SK-N-MC (cell line): ENCODE measurements around the gene SIRT1.
"Not testable (repeated sequence)": the region's sequence is repeated elsewhere in the genome, so short reads cannot be mapped to it uniquely, and the experiment has no call there.

Experiments used
- DNase-seq: peaks from one replicate; pipeline ENCODE4 v3.0.0-alpha.2; 2011; ENCODE audit warnings: low read depth, low spot score
- H3K27ac ChIP-seq: fragments of 200-600 bp; sonication (generic); 2 replicates; pipeline ENCODE4 v1.5.1; 2016; ENCODE audit warnings: mixed run types
- H3K36me3 ChIP-seq: fragments of 200-600 bp; sonication (generic); 2 replicates; pipeline ENCODE4 v1.6.1; 2017; ENCODE audit warnings: antibody characterized with exemption, low read length, mixed read lengths; ENCODE audit not compliant: insufficient read depth
- H3K4me3 ChIP-seq: fragments of 200-600 bp; sonication (generic); 2 replicates; pipeline ENCODE4 v1.5.1; 2016
- H3K9ac ChIP-seq: fragments of 200-600 bp; sonication (generic); 2 replicates; pipeline ENCODE4 v1.8.0; 2017; ENCODE audit warnings: mixed run types, mixed read lengths; ENCODE audit not compliant: insufficient read length
- H3K9me3 ChIP-seq: fragments of 200-600 bp; sonication (generic); 2 replicates; pipeline ENCODE4 v1.6.1; 2017; ENCODE audit warnings: low read depth, mild to moderate bottlenecking, antibody characterized with exemption, low read length, moderate library complexity, mixed read lengths
- EZH2 ChIP-seq: fragments of 200-600 bp; sonication (generic); IDR thresholded peaks from one replicate; pipeline ENCODE4 v1.6.1; 2017; ENCODE audit warnings: antibody characterized with exemption
- FOXP2 ChIP-seq: optimal IDR thresholded peaks from 2 replicates; pipeline ENCODE3; 2011; ENCODE audit warnings: mild to moderate bottlenecking, moderate library complexity; ENCODE audit not compliant: insufficient read depth; ENCODE audit errors: extremely low read length, control extremely low read depth
- POLR2AphosphoS5 ChIP-seq: IDR thresholded peaks from 2 replicates; pipeline ENCODE4 v1.6.1; 2012; ENCODE audit warnings: mild to moderate bottlenecking, low read depth, low read length, borderline replicate concordance

The SIRT1 gene

DNA sequence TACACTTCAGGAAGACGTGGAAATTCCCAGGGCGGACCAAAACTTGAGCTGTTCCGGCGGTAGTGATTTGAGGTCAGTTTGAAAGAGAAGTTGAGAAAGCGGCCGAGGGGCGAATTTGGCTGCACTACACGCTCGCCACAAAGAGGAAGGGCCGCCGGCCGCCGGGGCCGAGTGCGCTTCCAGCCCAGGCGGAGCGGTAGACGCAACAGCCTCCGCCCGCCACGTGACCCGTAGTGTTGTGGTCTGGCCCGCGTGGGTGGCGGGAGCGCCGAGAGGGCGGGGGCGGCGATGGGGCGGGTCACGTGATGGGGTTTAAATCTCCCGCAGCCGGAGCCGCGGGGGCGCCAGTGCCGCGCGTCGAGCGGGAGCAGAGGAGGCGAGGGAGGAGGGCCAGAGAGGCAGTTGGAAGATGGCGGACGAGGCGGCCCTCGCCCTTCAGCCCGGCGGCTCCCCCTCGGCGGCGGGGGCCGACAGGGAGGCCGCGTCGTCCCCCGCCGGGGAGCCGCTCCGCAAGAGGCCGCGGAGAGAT lies at the start of gene SIRT1:
TSS of gene SIRT1 (plus strand) at position 344 of the 529 bp plus-strand sequence. CDS start at position 410, 66 bp downstream.
- Histone ChIP-seq H3K9ac (peak within 1 kb of the TSS; percentile 77), H3K36me3 (peaks cover 25% of the 10 kb centered on the region), H3K9me3 (no peaks in the 10 kb centered on the region), H3K4me3 (peak within 1 kb of the TSS; percentile 85), H3K27ac (peak within 1 kb of the TSS; percentile 31; the same call in 1 of the 2 replicates)
- DNase-seq: no peak
- TF ChIP-seq EZH2: no peak
- TF ChIP-seq POLR2AphosphoS5: peak; percentile 85

DNA sequence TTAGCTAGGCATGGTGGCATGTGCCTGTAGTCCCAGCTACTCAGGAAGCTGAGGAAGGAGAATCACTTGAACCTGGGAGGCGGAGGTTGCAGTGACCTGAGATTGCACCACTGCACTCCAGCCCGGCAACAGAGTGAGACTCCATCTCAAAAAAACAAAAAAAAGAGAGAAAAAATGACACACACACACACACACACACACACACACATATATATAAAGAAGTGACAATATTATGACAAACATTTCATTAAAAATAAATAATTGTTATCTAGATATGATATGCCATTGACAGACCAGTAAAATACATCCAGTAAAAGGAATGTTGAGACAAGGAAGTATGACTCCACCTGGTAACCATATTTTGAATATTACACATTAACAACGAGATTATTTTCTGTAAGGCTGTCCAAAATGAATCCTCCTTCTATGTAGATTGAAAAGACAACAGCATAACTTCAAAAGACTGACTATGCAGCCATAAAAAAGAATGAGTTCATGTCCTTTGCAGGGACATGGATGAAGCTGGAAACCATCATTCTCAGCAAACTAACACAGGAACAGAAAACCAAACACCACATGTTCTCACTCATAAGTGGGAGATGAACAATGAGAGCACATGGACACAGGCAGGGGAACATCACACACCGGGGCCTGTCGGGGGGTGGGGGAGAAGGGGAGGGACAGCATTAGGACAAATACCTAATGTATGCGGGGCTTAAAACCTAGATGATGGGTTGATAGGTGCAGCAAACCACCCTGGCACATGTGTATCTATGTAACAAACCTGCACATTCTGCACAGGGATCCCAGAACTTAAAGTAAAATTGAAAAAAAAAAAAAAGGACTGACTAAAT lies 48.7 kb upstream of the SIRT1 start:
- Histone ChIP-seq H3K4me3 (peak overlapping the region; percentile 74), H3K9ac (peak overlapping the region; percentile 74), H3K27ac (0 out of 2 replicates have a peak overlapping the region, but pooled peaks have one; percentile 3)
- H3K36me3 ChIP-seq, DNase-seq, H3K9me3 ChIP-seq: not testable (repeated sequence)

DNA sequence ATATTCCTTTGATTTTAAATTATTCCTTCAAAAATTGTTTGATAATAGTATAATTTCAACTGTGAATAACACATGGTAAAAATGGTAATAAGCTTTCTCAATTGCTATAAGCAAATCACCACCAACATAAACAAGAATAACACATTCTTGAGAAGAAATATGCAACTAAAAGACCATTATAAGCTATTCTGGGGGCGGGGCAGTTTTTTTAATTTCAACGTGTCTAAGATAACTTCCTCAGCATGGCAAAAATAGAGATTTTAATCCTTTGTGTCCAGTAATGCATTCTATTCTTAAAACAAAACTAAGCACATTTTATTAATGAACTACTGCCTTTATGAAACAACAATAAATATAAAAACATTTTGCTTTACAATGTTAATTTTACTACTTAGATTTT lies 48.0 kb upstream of the SIRT1 start:
- Histone ChIP-seq H3K9me3 (no peaks in the 10 kb centered on the region), H3K36me3 (no peaks in the 10 kb centered on the region), H3K27ac (0 out of 2 replicates have a peak overlapping the region, but pooled peaks have one; percentile 3), H3K4me3 (peak overlapping the region; percentile 74), H3K9ac (peak overlapping the region; percentile 74)
- TF ChIP-seq EZH2 (no peak), POLR2AphosphoS5 (no peak), FOXP2 (no peak)
- no peak for DNase-seq

DNA sequence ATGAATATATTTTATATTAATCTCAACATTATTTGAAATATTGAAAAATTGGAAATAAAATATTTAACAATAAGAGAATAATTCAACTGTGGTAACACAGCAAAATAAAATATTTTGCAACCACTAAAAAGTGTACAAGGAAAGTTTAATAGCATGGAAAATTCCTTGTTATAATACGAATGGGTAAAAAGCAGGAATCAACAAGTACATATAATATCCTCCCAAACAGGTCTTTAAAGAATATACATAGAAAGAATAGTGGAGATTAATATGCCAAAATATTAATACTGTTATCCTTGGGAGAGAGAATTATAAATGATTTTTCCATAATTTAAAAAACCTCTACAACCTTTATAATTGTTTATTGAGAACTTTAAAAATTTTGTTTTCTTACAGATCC lies 47.5 kb upstream of the SIRT1 start:
- Histone ChIP-seq H3K9me3 (no peaks in the 10 kb centered on the region), H3K36me3 (no peaks in the 10 kb centered on the region), H3K4me3 (peak overlapping the region; percentile 85), H3K27ac (0 out of 2 replicates have a peak overlapping the region, but pooled peaks have one; percentile 46), H3K9ac (peak overlapping the region; percentile 74)
- DNase-seq: no peak
- TF ChIP-seq POLR2AphosphoS5 (no peak), FOXP2 (no peak), EZH2 (no peak)

DNA sequence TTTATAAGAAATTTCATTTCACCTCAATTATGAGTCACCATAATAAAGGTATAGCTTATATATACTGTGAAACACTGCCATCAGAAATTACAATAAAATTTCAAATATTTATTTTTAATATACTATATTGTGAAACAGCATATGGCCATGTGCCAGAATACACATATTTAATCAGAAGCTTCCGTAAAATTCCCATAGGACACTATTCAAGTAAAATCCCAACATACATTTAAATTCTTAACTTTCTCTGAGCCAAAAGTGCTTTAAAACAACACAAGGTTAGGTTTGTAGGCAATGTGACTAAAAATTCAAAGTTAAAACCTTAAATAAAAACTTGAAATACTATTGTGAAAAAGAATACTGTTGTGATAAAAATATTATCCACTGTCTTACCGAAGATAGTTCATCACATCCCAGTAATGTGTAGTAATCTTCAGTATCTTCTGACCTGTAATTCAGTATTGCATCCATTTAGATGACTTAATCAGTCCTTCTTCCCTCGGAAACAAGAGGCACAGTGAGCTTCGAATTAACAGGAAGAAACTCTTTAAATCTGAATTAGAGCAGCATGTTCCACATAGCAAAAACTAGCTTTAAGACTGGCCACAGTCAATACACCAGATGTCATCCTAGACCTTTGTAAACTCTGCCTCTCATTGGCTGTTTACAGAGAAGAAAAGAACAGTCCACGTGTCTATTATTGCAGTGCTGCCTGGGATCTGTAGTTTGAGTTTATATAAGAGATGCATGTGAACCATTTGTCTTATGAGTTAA lies 46.7 kb upstream of the SIRT1 start, which contains the start of gene DNAJC12:
TSS of gene DNAJC12 (minus strand) at position 648 of the 774 bp plus-strand sequence. CDS start at position 471, 177 bp downstream.
- Histone ChIP-seq H3K36me3 (no peaks in the 10 kb centered on the region), H3K9me3 (no peaks in the 10 kb centered on the region), H3K27ac (peak within 1 kb of the TSS; percentile 74; the same call in 1 of the 2 replicates), H3K4me3 (peak within 1 kb of the TSS; percentile 85), H3K9ac (peak within 1 kb of the TSS; percentile 74)
- peak; percentile 55 for DNase-seq
- TF ChIP-seq POLR2AphosphoS5: 0 out of 2 replicates have a peak, but pooled peaks have one; percentile 27
- no peak for TF ChIP-seq FOXP2

DNA sequence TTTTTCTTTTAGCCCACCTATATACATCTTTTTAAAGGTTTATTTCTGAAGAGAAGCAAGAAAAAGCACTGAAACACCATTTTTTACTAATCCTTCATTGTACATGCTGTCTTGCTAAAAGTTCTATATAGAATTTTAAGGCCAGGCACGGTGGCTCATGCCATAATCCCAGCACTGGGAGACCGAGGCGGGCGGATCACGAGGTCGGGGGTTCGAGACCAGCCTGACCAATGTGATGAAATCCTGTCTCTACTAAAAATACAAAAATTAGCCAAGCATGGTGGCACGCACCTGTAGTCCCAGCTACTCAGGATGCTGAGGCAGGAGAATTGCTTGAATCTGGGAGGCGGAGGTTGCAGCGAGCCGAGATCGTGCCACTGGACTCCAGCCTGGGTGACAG lies 44.9 kb upstream of the SIRT1 start:
- not testable (repeated sequence) for H3K4me3 ChIP-seq, H3K36me3 ChIP-seq, H3K9me3 ChIP-seq, DNase-seq, H3K9ac ChIP-seq, H3K27ac ChIP-seq

DNA sequence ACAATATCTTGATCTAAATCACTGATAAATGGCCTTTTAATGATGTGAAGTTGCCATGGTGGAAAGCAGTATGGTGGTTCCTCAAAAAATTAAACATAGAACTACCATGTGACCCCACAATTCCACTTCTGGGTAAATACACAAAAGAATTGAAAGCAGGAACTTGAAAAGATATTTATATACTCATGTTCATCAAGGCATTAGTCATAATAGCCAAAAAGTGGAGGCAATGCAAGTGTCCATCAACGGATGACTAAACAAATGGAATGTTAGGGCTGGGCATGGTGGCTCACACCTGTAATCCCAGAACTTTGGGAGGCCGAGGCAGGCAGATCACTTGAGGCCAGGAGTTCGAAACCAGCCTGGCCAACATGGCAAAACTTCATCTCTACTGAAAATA lies 44.5 kb upstream of the SIRT1 start:
- DNase-seq: no peak
- no peak for TF ChIP-seq FOXP2
- no peak for TF ChIP-seq POLR2AphosphoS5
- TF ChIP-seq EZH2: no peak
- H3K36me3 ChIP-seq: no peaks in the 10 kb centered on the region

DNA sequence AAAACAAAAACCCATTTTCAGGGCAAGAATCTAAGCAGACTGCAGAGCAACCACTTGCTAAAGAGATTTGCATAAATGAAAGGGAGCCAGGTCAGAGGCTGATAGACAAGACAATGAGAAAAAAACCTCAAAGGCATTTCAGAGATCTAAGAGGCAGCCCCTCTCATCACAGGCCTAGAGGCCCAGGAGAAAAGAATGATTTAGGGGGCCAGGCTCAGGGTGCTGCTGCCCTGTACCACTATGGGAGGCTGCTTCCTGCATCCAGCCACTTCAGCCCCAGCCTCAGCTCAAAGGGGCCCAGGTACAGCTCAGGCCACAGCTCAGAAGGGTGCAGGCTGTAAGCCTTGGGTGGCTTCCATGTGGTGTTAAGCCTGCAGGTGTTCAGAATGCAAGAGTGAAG lies 42.7 kb upstream of the SIRT1 start:
- no peak for DNase-seq
- H3K4me3 ChIP-seq: no peak overlapping the region
- H3K36me3 ChIP-seq: no peaks in the 10 kb centered on the region
- TF ChIP-seq EZH2: no peak
- no peak for TF ChIP-seq FOXP2
- H3K9me3 ChIP-seq: no peaks in the 10 kb centered on the region
- H3K9ac ChIP-seq: no peak overlapping the region
- H3K27ac ChIP-seq: no peak overlapping the region

More for the DNA sequence above, 44.5 kb upstream of the SIRT1 start:
- no peak overlapping the region for H3K27ac ChIP-seq
- no peak overlapping the region for H3K9ac ChIP-seq
- H3K4me3 ChIP-seq: no peak overlapping the region
- no peaks in the 10 kb centered on the region for H3K9me3 ChIP-seq
